NCI-H187 treated with DMSO at 0.1 percent for 48 hours (cell line): ENCODE measurements around the gene CACNA1I.
"Not testable (repeated sequence)": the region's sequence is repeated elsewhere in the genome, so short reads cannot be mapped to it uniquely, and the experiment has no call there.

Source experiments
- DNase-seq: peaks from one replicate; lab custom pipeline; 2025; lab: John Stamatoyannopoulos, UW

Gene CACNA1I

GRCh38 chr22:39721206-39722031, 150.9 kb downstream of the CACNA1I start:
- DNase-seq = no peak

- DNase-seq = no peak
Observed at GRCh38 chr22:39722032-39722325, 151.4 kb downstream of the CACNA1I start.

- DNase-seq = no peak
Observed at GRCh38 chr22:39722501-39722900, 151.9 kb downstream of the CACNA1I start.

GRCh38 chr22:39723463-39723862, 152.9 kb downstream of the CACNA1I start:
- no peak for DNase-seq

- DNase-seq = no peak
Observed at GRCh38 chr22:39723899-39724351, 153.4 kb downstream of the CACNA1I start.

- DNase-seq = no peak
Observed at GRCh38 chr22:39724390-39724789, 153.8 kb downstream of the CACNA1I start.

- no peak for DNase-seq
Observed at GRCh38 chr22:39724857-39725256, 154.3 kb downstream of the CACNA1I start.

GRCh38 chr22:39725351-39726035, 154.9 kb downstream of the CACNA1I start:
- no peak for DNase-seq

- DNase-seq = no peak
Observed at GRCh38 chr22:39727541-39727940, 157.0 kb downstream of the CACNA1I start.

- no peak for DNase-seq
Observed at GRCh38 chr22:39728236-39728860, 157.8 kb downstream of the CACNA1I start.

- no peak for DNase-seq
Observed at GRCh38 chr22:39729141-39729934, 158.8 kb downstream of the CACNA1I start.

GRCh38 chr22:39731481-39731880, 160.9 kb downstream of the CACNA1I start:
- no peak for DNase-seq

GRCh38 chr22:39731881-39732555, 161.5 kb downstream of the CACNA1I start:
- no peak for DNase-seq

- no peak for DNase-seq
Observed at GRCh38 chr22:39732625-39733024, 162.1 kb downstream of the CACNA1I start.

- no peak for DNase-seq
Observed at GRCh38 chr22:39733191-39733590, 162.6 kb downstream of the CACNA1I start.

- DNase-seq = not testable (repeated sequence)
Observed at GRCh38 chr22:39734046-39734445, 163.5 kb downstream of the CACNA1I start.

- DNase-seq = no peak
Observed at GRCh38 chr22:39734866-39735265, 164.3 kb downstream of the CACNA1I start.

- DNase-seq = no peak
Observed at GRCh38 chr22:39735776-39736175, 165.2 kb downstream of the CACNA1I start.

GRCh38 chr22:39738746-39739145, 168.2 kb downstream of the CACNA1I start:
- DNase-seq = no peak
